Measurements from ENCODE around the gene CDC25C. TPM values are rescaled to one million over a fixed set of nuclear protein-coding genes. Genes with fewer than 3 reads are reported as not detected.
A peak's percentile ranks its signal among the peaks of the same experiment; 100 is the strongest.

Gene CDC25C
- total and polyA plus RNA-seq, 2 of the 4 experiments (the other 2 are of a cell fraction), result 7.3 to 8.2 TPM

GRCh38 chr5:138240650-138241385, 90.8 kb downstream of the CDC25C start:
- CTCF ChIA-PET, result no interaction called here

More at GRCh38 chr5:138240650-138241385, 90.8 kb downstream of the CDC25C start:
- Histone ChIP-seq H3K4me3 (ENCODE audit: insufficient read depth, low read depth, low read length) (no peak overlapping the region), H4K91ac (ENCODE audit: insufficient read depth, low read depth, low read length) (no peak overlapping the region), H3K4ac (ENCODE audit: low read depth, low read length) (no peak overlapping the region), H2BK120ac (ENCODE audit: low read depth, low read length) (no peak overlapping the region), H3K27me3 (ENCODE audit: control insufficient read depth, insufficient read depth, low read length) (peaks cover 46% of the 10 kb centered on the region), H4K20me1 (ENCODE audit: insufficient read depth, low read length) (no peaks in the 10 kb centered on the region), H3K9ac (ENCODE audit: low read depth, low read length) (no peak overlapping the region), H4K8ac (ENCODE audit: low read depth in 2 of 2, low read length in 2 of 2) (no peak overlapping the region), H4K5ac (ENCODE audit: low read depth, low read length) (no peak overlapping the region), H3K56ac (ENCODE audit: extremely low read depth, insufficient read depth, low read length) (no peak overlapping the region), H3K18ac (ENCODE audit: low read depth, low read length) (no peak overlapping the region), H2AK9ac (replicated peaks; ENCODE audit: low read depth, low read length, poor library complexity) (no peak overlapping the region), H3K79me1 (ENCODE audit: low read depth in 1 of 2, low read length in 2 of 2) (no peaks in the 10 kb centered on the region), H2AFZ (replicated peaks; ENCODE audit: low read length, poor library complexity) (peak overlapping the region; percentile 27), H3K9me3 (ENCODE audit: control insufficient read depth, insufficient read depth, low read length) (no peaks in the 10 kb centered on the region), H3K27ac (ENCODE audit: insufficient read depth, low read length) (no peak overlapping the region), H3K4me1 (ENCODE audit: control insufficient read depth, insufficient read depth, low read length) (no peaks in the 10 kb centered on the region; the same call in 1 of the 2 replicates), H3K14ac (replicated peaks; ENCODE audit: low read depth, low read length) (no peak overlapping the region), H2BK5ac (ENCODE audit: low read depth, low read length, poor library complexity, severe bottlenecking) (no peak overlapping the region), H2AK5ac (ENCODE audit: low read depth, low read length) (no peak overlapping the region), H2BK20ac (ENCODE audit: low read depth, low read length) (no peak overlapping the region), H3K23ac (ENCODE audit: low read depth, low read length) (no peak overlapping the region; the same call in 1 of the 2 replicates), H3K9me1 (ENCODE audit: insufficient read depth, low read length) (no peaks in the 10 kb centered on the region), H2BK15ac (ENCODE audit: low read depth, low read length) (no peak overlapping the region), H3K4me2 (ENCODE audit: low read depth, low read length) (no peak overlapping the region), H3K36me3 (ENCODE audit: control insufficient read depth, insufficient read depth, low read length) (no peaks in the 10 kb centered on the region)
- TF ChIP-seq NFE2L2 (IDR thresholded peaks at IDR 0.05; ENCODE audit: low read depth, low read length) (no peak), CHD1 (IDR thresholded peaks at IDR 0.05; ENCODE audit: low read depth, low read length) (no peak), POLR2A (IDR thresholded peaks at IDR 0.05; ENCODE audit: low read depth, low read length) (no peak), FOS (IDR thresholded peaks at IDR 0.05; ENCODE audit: low read depth, low read length) (no peak), MAZ (IDR thresholded peaks at IDR 0.05; ENCODE audit: borderline replicate concordance, low read depth, low read length) (no peak), MAFK (IDR thresholded peaks at IDR 0.05; ENCODE audit: low read depth, low read length) (no peak), CEBPB (IDR thresholded peaks at IDR 0.05; ENCODE audit: low read depth, low read length) (no peak), ELK1 (IDR thresholded peaks at IDR 0.05; ENCODE audit: borderline replicate concordance, low read depth, low read length) (no peak), CTCF (conservative IDR thresholded peaks at IDR 0.05; ENCODE audit: low read depth, low read length) (no peak), RFX5 (IDR thresholded peaks at IDR 0.05; ENCODE audit: low read depth, low read length) (no peak), RAD21 (IDR thresholded peaks at IDR 0.05; ENCODE audit: low read length) (no peak), SMC3 (IDR thresholded peaks at IDR 0.05; ENCODE audit: low read depth, low read length) (no peak), RCOR1 (IDR thresholded peaks at IDR 0.05; ENCODE audit: insufficient replicate concordance, low read length) (no peak), MXI1 (IDR thresholded peaks at IDR 0.05; ENCODE audit: borderline replicate concordance, low read depth, low read length) (no peak), BHLHE40 (IDR thresholded peaks at IDR 0.05; ENCODE audit: low read depth, low read length) (no peak)
- TF ChIP-seq, protein P1, sequence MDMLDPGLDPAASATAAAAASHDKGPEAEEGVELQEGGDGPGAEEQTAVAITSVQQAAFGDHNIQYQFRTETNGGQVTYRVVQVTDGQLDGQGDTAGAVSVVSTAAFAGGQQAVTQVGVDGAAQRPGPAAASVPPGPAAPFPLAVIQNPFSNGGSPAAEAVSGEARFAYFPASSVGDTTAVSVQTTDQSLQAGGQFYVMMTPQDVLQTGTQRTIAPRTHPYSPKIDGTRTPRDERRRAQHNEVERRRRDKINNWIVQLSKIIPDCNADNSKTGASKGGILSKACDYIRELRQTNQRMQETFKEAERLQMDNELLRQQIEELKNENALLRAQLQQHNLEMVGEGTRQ (IDR thresholded peaks at IDR 0.05; ENCODE audit: low read depth, low read length), result no peak
- no CpG with 5 or more reads among the region's 3 CpGs for WGBS, 2 experiments (ENCODE audit: extremely low coverage in 2 of 2, insufficient read length in 1 of 2)
- POLR2A ChIA-PET (ENCODE audit: unreplicated experiment), result no interaction called here
- intact Hi-C loops (cut with micrococcal nuclease), result loop anchor here (5.0 kb wide), 1 partner anchor 41 kb away; no protein-coding TSS in a partner anchor
- in situ Hi-C loops (cut with MboI; ENCODE audit: low sequenced_read_pairs), result no loop called here
- no peak for DNase-seq
- BruUV-seq (replicated peaks), result no TSS peak
- ATAC-seq (ENCODE audit: low read depth), result no peak
- dilution Hi-C loops (cut with HindIII; ENCODE audit: low sequenced_read_pairs, unreplicated experiment), result no loop called here

Data from IMR-90 (cell line).